GM18951 (cell line): ENCODE data around the gene CRHR1.

Experiments
- POLR2A ChIP-seq: IDR thresholded peaks from 4 replicates; pipeline ENCODE4 v1.6.1; 2011; ENCODE audit warnings: mild to moderate bottlenecking; ENCODE audit not compliant: insufficient read length, insufficient read depth; ENCODE audit errors: extremely low read depth
- in situ Hi-C: fragments of 300-500 bp; cut with MboI; formaldehyde crosslinking; loops from one replicate; pipeline ENCODE4 v1.12.0; 2022; ENCODE audit warnings: low sequenced_read_pairs, mixed read lengths, inconsistent platforms; ENCODE audit not compliant: unreplicated experiment

The CRHR1 gene

GRCh38 chr17:45824901-45825492 lies 40.9 kb downstream of the CRHR1 start:
- no peak for TF ChIP-seq POLR2A
- in situ Hi-C loops = loop anchor here (10.0 kb wide), 1 partner anchor 180 kb away; no protein-coding TSS in a partner anchor

GRCh38 chr17:45825792-45826191 lies 41.7 kb downstream of the CRHR1 start:
- no peak for TF ChIP-seq POLR2A
- in situ Hi-C loops = loop anchor here (10.0 kb wide), 1 partner anchor 181 kb away; no protein-coding TSS in a partner anchor

GRCh38 chr17:45826919-45827588 lies 42.9 kb downstream of the CRHR1 start:
- no peak for TF ChIP-seq POLR2A
- in situ Hi-C loops = loop anchor here (10.0 kb wide), 1 partner anchor 182 kb away; no protein-coding TSS in a partner anchor

- TF ChIP-seq POLR2A = no peak
- in situ Hi-C loops = loop anchor here (10.0 kb wide), 1 partner anchor 183 kb away; no protein-coding TSS in a partner anchor
Measured at GRCh38 chr17:45828171-45828570, 44.1 kb downstream of the CRHR1 start.

GRCh38 chr17:45828582-45829133 lies 44.5 kb downstream of the CRHR1 start:
- in situ Hi-C loops = loop anchor here (10.0 kb wide), 1 partner anchor 184 kb away; no protein-coding TSS in a partner anchor
- no peak for TF ChIP-seq POLR2A

GRCh38 chr17:45833920-45834319 lies 49.8 kb downstream of the CRHR1 start:
- in situ Hi-C loops = no loop called here
- TF ChIP-seq POLR2A = no peak

- in situ Hi-C loops = no loop called here
- TF ChIP-seq POLR2A = no peak
Measured at GRCh38 chr17:45834471-45835396, 50.6 kb downstream of the CRHR1 start.

- no peak for TF ChIP-seq POLR2A
- in situ Hi-C loops = no loop called here
Measured at GRCh38 chr17:45835481-45835880, 51.4 kb downstream of the CRHR1 start.

GRCh38 chr17:45836047-45837044 lies 52.2 kb downstream of the CRHR1 start:
- in situ Hi-C loops = no loop called here
- TF ChIP-seq POLR2A = no peak

GRCh38 chr17:45837187-45837586 lies 53.1 kb downstream of the CRHR1 start:
- TF ChIP-seq POLR2A = no peak
- in situ Hi-C loops = no loop called here

- no peak for TF ChIP-seq POLR2A
- in situ Hi-C loops = no loop called here
Measured at GRCh38 chr17:45837603-45838002, 53.5 kb downstream of the CRHR1 start.
